ENCODE data around the gene THSD7B.

DNA sequence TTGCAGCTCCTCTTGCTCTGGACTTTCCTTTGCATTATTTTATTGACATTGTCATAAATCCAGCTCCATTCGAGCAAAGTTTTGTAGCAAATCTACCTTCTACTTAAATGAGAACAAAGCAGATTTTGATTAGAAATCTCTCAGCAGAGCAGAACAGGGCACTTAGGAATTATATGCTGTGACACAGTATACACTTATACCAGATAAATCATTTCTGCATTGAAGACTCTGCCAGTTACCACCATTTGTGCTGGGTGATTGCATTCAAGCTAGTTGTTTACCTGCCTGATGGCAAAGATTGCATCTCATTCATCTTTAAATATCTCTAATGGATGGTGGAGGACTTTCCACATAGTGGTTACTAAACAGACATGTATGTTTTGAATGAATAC, 757.3 kb downstream of the THSD7B start:
- TF ChIP-seq POLR2A (IDR thresholded peaks at IDR 0.05) (no peak), POLR2AphosphoS5 (IDR thresholded peaks at IDR 0.05) (no peak), EP300 (IDR thresholded peaks at IDR 0.05; ENCODE audit: low read depth) (no peak)
- TF ChIP-seq, protein P1, sequence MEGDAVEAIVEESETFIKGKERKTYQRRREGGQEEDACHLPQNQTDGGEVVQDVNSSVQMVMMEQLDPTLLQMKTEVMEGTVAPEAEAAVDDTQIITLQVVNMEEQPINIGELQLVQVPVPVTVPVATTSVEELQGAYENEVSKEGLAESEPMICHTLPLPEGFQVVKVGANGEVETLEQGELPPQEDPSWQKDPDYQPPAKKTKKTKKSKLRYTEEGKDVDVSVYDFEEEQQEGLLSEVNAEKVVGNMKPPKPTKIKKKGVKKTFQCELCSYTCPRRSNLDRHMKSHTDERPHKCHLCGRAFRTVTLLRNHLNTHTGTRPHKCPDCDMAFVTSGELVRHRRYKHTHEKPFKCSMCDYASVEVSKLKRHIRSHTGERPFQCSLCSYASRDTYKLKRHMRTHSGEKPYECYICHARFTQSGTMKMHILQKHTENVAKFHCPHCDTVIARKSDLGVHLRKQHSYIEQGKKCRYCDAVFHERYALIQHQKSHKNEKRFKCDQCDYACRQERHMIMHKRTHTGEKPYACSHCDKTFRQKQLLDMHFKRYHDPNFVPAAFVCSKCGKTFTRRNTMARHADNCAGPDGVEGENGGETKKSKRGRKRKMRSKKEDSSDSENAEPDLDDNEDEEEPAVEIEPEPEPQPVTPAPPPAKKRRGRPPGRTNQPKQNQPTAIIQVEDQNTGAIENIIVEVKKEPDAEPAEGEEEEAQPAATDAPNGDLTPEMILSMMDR (IDR thresholded peaks at IDR 0.05), result no peak
